H1 (cell line): Measurements from ENCODE around the gene KCTD10. TPM values are rescaled to one million over a fixed set of nuclear protein-coding genes. Genes with fewer than 3 reads are reported as not detected.

Source experiments
- CTCF ChIA-PET: fragments of 300-600 bp; sonication (Branson Sonifier 250); formaldehyde crosslinking; loops from one replicate; lab custom pipeline; 2021; ENCODE audit not compliant: partially characterized antibody; lab: Charles Lee
- POLR2A ChIA-PET: fragments of 300-600 bp; sonication (Branson Sonifier 250); formaldehyde crosslinking; loops from one replicate; lab custom pipeline; 2021; ENCODE audit warnings: inconsistent platforms; ENCODE audit not compliant: partially characterized antibody; lab: Charles Lee
- DNase-seq, 2 experiments: peaks; one replicate each; pipeline versions ENCODE4 v3.0.0 to v3.0.0-alpha.2; 2010 to 2022; ENCODE audit warnings: low spot score in 2 of 2, low read depth in 1 of 2, mixed read lengths in 1 of 2
- FAIRE-seq: peaks from 2 replicates; lab custom pipeline; 2011; peaks lifted over from hg19 to GRCh38; lab: Jason Lieb, UNC
- H2AFZ ChIP-seq: 2 replicates; pipeline ENCODE4 v1.8.1; 2012; ENCODE audit warnings: low read length, inconsistent platforms
- H2AK5ac ChIP-seq: 2 replicates; pipeline ENCODE4 v1.6.1; 2013; ENCODE audit warnings: low read depth, low read length
- H2BK120ac ChIP-seq: replicated peaks from 2 replicates; pipeline ENCODE3; 2013; ENCODE audit warnings: low read depth, low read length, inconsistent platforms
- H2BK12ac ChIP-seq: 2 replicates; pipeline ENCODE4 v1.6.1; 2013; ENCODE audit warnings: low read depth, low read length
- H2BK15ac ChIP-seq: 2 replicates; pipeline ENCODE4 v1.6.1; 2013; ENCODE audit warnings: low read length
- H2BK20ac ChIP-seq: 2 replicates; pipeline ENCODE4 v1.6.1; 2013; ENCODE audit warnings: low read length
- H2BK5ac ChIP-seq: 2 replicates; pipeline ENCODE4 v1.6.1; 2013; ENCODE audit warnings: low read depth, low read length
- H3K14ac ChIP-seq: 2 replicates; pipeline ENCODE4 v1.6.1; 2013; ENCODE audit warnings: inconsistent platforms; ENCODE audit not compliant: insufficient read length
- H3K18ac ChIP-seq: 2 replicates; pipeline ENCODE4 v1.6.1; 2013; ENCODE audit warnings: low read length; ENCODE audit errors: extremely low read depth
- H3K23ac ChIP-seq: 2 replicates; pipeline ENCODE4 v1.6.1; 2013; ENCODE audit warnings: inconsistent platforms; ENCODE audit not compliant: insufficient read length
- H3K23me2 ChIP-seq: 2 replicates; pipeline ENCODE4 v1.6.1; 2013; ENCODE audit warnings: low read depth, low read length
- H3K27ac ChIP-seq: 2 replicates; pipeline ENCODE4 v1.6.1; 2011; ENCODE audit warnings: low read depth, low read length, inconsistent platforms
- H3K27me3 ChIP-seq, 4 experiments: replicated peaks in 1 of 4; 1 replicate in 1 of 4; 2 replicates in 3 of 4; pipeline versions ENCODE4 v1.6.1 to v1.8.1; 2011 to 2013; ENCODE audit warnings: low read length in 3 of 4, mild to moderate bottlenecking in 3 of 4, inconsistent platforms in 2 of 4, mixed read lengths in 2 of 4, moderate library complexity in 1 of 4; ENCODE audit not compliant: control insufficient read depth in 3 of 4, insufficient read depth in 3 of 4; ENCODE audit errors: extremely low read depth in 1 of 4
- H3K36me3 ChIP-seq, 4 experiments: 2 replicates each; pipeline versions ENCODE4 v1.6.1 to v1.8.1; 2011 to 2013; ENCODE audit warnings: mild to moderate bottlenecking in 4 of 4, low read length in 3 of 4, moderate library complexity in 2 of 4, control low read depth in 1 of 4, inconsistent platforms in 1 of 4; ENCODE audit not compliant: insufficient read depth in 4 of 4, control insufficient read depth in 2 of 4
- H3K4ac ChIP-seq: replicated peaks from 2 replicates; pipeline ENCODE3; 2013; ENCODE audit warnings: low read length, low read depth, mixed read lengths, inconsistent platforms; ENCODE audit not compliant: insufficient read length
- H3K4me1 ChIP-seq, 4 experiments: replicated peaks in 1 of 4; 1 replicate in 1 of 4; 2 replicates in 3 of 4; pipeline versions ENCODE4 v1.6.1 to v1.8.1; 2011 to 2013; ENCODE audit warnings: low read length in 3 of 4, inconsistent platforms in 2 of 4, mixed read lengths in 1 of 4; ENCODE audit not compliant: insufficient read depth in 4 of 4, control insufficient read depth in 3 of 4
- H3K4me2 ChIP-seq, 2 experiments: 2 replicates each; pipeline versions ENCODE4 v1.6.1 to v1.8.1; 2011 to 2013; ENCODE audit warnings: low read depth in 2 of 2, low read length in 2 of 2, control low read depth in 1 of 2, inconsistent platforms in 1 of 2, mild to moderate bottlenecking in 1 of 2; ENCODE audit not compliant: insufficient read depth in 1 of 2
- H3K4me3 ChIP-seq, 4 experiments: fragments of 200-600, 300-600 bp in 1 of 4; sonication (generic), shearing (Covaris generic), sonication (Bioruptor Twin) in 1 of 4; 2 replicates each; pipeline versions ENCODE4 v1.5.1 to v1.8.1; 2011 to 2016; ENCODE audit warnings: low read length in 4 of 4, low read depth in 3 of 4, control low read depth in 2 of 4, inconsistent platforms in 2 of 4, mild to moderate bottlenecking in 2 of 4, mixed read lengths in 1 of 4, moderate library complexity in 1 of 4; ENCODE audit not compliant: insufficient read depth in 2 of 4; ENCODE audit errors: extremely low read depth in 1 of 4
- H3K56ac ChIP-seq: replicated peaks from 2 replicates; pipeline ENCODE3; 2013; ENCODE audit warnings: low read depth, mild to moderate bottlenecking, mixed read lengths, low read length, inconsistent platforms; ENCODE audit not compliant: insufficient read length
- H3K79me1 ChIP-seq: 2 replicates; pipeline ENCODE4 v1.6.1; 2013; ENCODE audit warnings: low read depth, low read length, control low read depth
- H3K79me2 ChIP-seq, 2 experiments: 2 replicates each; pipeline versions ENCODE4 v1.6.1 to v1.8.1; 2012 to 2013; ENCODE audit warnings: low read length in 2 of 2, mild to moderate bottlenecking in 2 of 2, inconsistent platforms in 1 of 2; ENCODE audit not compliant: insufficient read depth in 2 of 2, control insufficient read depth in 1 of 2
- H3K9ac ChIP-seq, 4 experiments: replicated peaks in 1 of 4; 1 replicate in 1 of 4; 2 replicates in 3 of 4; pipeline versions ENCODE4 v1.6.1 to v1.8.1; 2011 to 2013; ENCODE audit warnings: low read depth in 3 of 4, low read length in 3 of 4, control low read depth in 2 of 4, mild to moderate bottlenecking in 2 of 4, moderate library complexity in 2 of 4, inconsistent platforms in 1 of 4; ENCODE audit errors: extremely low read depth in 1 of 4
- H3K9me3 ChIP-seq, 2 experiments: 2 replicates each; pipeline versions ENCODE4 v1.6.1 to v1.8.1; 2012 to 2013; ENCODE audit warnings: mild to moderate bottlenecking in 2 of 2, moderate library complexity in 2 of 2, control low read depth in 1 of 2, inconsistent platforms in 1 of 2, low read depth in 1 of 2, low read length in 1 of 2, mixed read lengths in 1 of 2; ENCODE audit not compliant: insufficient read depth in 2 of 2
- H4K20me1 ChIP-seq, 2 experiments: replicated peaks in 1 of 2; 2 replicates each; pipeline versions ENCODE3 to v1.8.1; 2011 to 2013; ENCODE audit warnings: inconsistent platforms in 2 of 2, low read length in 2 of 2, mild to moderate bottlenecking in 1 of 2; ENCODE audit not compliant: insufficient read depth in 2 of 2, control insufficient read depth in 1 of 2
- H4K5ac ChIP-seq: 2 replicates; pipeline ENCODE4 v1.6.1; 2013; ENCODE audit warnings: low read length, low read depth, mixed read lengths, inconsistent platforms; ENCODE audit not compliant: insufficient read length
- H4K8ac ChIP-seq: 2 replicates; pipeline ENCODE4 v1.8.0; 2013; ENCODE audit warnings: mild to moderate bottlenecking, moderate library complexity, low read length, inconsistent platforms; ENCODE audit not compliant: insufficient read depth; ENCODE audit errors: extremely low read depth
- H4K91ac ChIP-seq: replicated peaks from 2 replicates; pipeline ENCODE3; 2013; ENCODE audit warnings: low read length, mixed read lengths, inconsistent platforms; ENCODE audit not compliant: insufficient read length
- GTF2F1 ChIP-seq: IDR thresholded peaks from 2 replicates; pipeline ENCODE4 v1.6.1; 2012; ENCODE audit warnings: low read depth, low read length, improper control_type of control experiment, borderline replicate concordance
- KDM4A ChIP-seq: IDR thresholded peaks from one replicate; pipeline ENCODE4 v1.7.1; 2012; ENCODE audit warnings: low read depth, mild to moderate bottlenecking, moderate library complexity, low read length, inconsistent platforms; ENCODE audit not compliant: severe bottlenecking
- NANOG ChIP-seq: IDR thresholded peaks from 2 replicates; pipeline ENCODE4 v1.6.1; 2011; ENCODE audit warnings: low read length, low read depth, mild to moderate bottlenecking, inconsistent platforms; ENCODE audit not compliant: insufficient read depth, poor library complexity, severe bottlenecking
- TAF1 ChIP-seq: IDR thresholded peaks from 2 replicates; pipeline ENCODE4 v1.6.1; 2011; ENCODE audit warnings: mild to moderate bottlenecking, low read depth, low read length
- TAF7 ChIP-seq: optimal IDR thresholded peaks from 2 replicates; pipeline ENCODE3; 2011; ENCODE audit warnings: low read depth, mild to moderate bottlenecking, inconsistent platforms, low read length, moderate library complexity, borderline replicate concordance
- TEAD4 ChIP-seq: IDR thresholded peaks from 2 replicates; pipeline ENCODE4 v1.6.1; 2012; ENCODE audit warnings: low read depth, low read length, inconsistent platforms, mixed read lengths
- polyA plus RNA-seq, 7 experiments: library from polyadenylated mRNA; depleted of rRNA in 3 of 7; stranded (reverse) in 5 of 7; unstranded in 2 of 7; fragments of >200 nt in 5 of 7; fragments of 200-250 nt in 2 of 7; gene quantifications; 1 replicate in 5 of 7; 2 replicates in 1 of 7; 4 replicates in 1 of 7; pipeline versions ENCODE4 v1.2.1 to v1.2.3, GENCODE V29; 2011 to 2013; ENCODE audit warnings: missing spikeins in 2 of 7, mixed read lengths in 2 of 7
- total RNA-seq: library from RNA; stranded (reverse); fragmentation: NEBNext Ultra II Directional; extraction: Animal tissue kit (Norgen Biotek cat#: 25700); gene quantifications from 2 replicates; pipeline ENCODE4 v1.2.1, GENCODE V29; 2021
- TF ChIP-seq, protein P1 (sequence below), 3 experiments: IDR thresholded peaks; 1 replicate in 2 of 3; 2 replicates in 1 of 3; pipeline versions ENCODE4 v1.5.1 to v1.6.1; 2011; ENCODE audit warnings: low read length in 3 of 3, mild to moderate bottlenecking in 3 of 3, inconsistent platforms in 2 of 3, low read depth in 1 of 3, moderate library complexity in 1 of 3; ENCODE audit not compliant: insufficient read depth in 1 of 3; ENCODE audit errors: control extremely low read depth in 1 of 3

Gene KCTD10
- total and polyA plus RNA-seq, 2 of the 8 experiments (the other 6 are each of a cell fraction or from before 2014, with no cell fraction given): 45.3 to 52.4 TPM

DNA sequence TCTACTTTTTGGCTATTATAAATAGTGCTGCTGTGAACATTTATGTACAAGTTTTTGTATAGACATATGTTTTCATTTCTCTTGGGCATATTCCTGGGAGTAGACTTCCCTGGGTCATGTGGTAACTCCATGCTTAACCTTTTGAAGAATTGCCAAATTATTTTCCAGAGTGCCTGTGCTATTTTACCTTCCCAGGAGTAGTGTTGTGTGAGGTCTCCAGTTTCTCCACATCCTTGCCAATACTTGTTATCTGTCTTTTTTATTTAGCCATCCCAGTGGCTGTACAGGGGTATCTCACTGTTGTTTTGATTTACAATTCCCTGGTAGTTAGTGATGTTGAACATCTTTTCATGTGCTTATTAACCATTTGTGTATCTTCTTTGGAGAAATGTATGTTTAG lies 19.2 kb upstream of the KCTD10 start:
- no peaks in the 10 kb centered on the region for H3K23me2 ChIP-seq
- no peak overlapping the region for H2BK12ac ChIP-seq
- H3K79me1 ChIP-seq: no peaks in the 10 kb centered on the region
- no peak overlapping the region for H2BK20ac ChIP-seq
- no peak overlapping the region for H4K5ac ChIP-seq
- POLR2A ChIA-PET: no interaction called here
- H3K56ac ChIP-seq: no peak overlapping the region
- no peaks in the 10 kb centered on the region for H3K27me3 ChIP-seq
- no peak overlapping the region for H2BK5ac ChIP-seq
- H2AK5ac ChIP-seq: no peak overlapping the region
- no peak overlapping the region for H4K91ac ChIP-seq
- no peak overlapping the region for H3K27ac ChIP-seq
- FAIRE-seq (no peak), DNase-seq (no peak)
- H3K18ac ChIP-seq: no peak overlapping the region
- peaks cover 0 to 36% (median 18%) of the 10 kb centered on the region in 4 experiments; a peak in 7 of 8 replicates for H3K36me3 ChIP-seq
- no peak overlapping the region for H3K9ac ChIP-seq
- no peak overlapping the region for H3K4me3 ChIP-seq
- no peaks in the 10 kb centered on the region for H4K20me1 ChIP-seq
- H2BK120ac ChIP-seq: no peak overlapping the region
- no peak overlapping the region for H3K14ac ChIP-seq
- H3K23ac ChIP-seq: no peak overlapping the region
- H3K9me3 ChIP-seq: 0 out of 4 replicates have a peak, but pooled peaks cover 0 to 4% of the 10 kb centered on the region in 2 experiments
- H3K4ac ChIP-seq: no peak overlapping the region
- H2AFZ ChIP-seq: no peak overlapping the region
- TF ChIP-seq GTF2F1 (no peak), NANOG (no peak), KDM4A (no peak), TAF7 (no peak), TAF1 (no peak), TEAD4 (no peak)
- TF ChIP-seq, protein P1, sequence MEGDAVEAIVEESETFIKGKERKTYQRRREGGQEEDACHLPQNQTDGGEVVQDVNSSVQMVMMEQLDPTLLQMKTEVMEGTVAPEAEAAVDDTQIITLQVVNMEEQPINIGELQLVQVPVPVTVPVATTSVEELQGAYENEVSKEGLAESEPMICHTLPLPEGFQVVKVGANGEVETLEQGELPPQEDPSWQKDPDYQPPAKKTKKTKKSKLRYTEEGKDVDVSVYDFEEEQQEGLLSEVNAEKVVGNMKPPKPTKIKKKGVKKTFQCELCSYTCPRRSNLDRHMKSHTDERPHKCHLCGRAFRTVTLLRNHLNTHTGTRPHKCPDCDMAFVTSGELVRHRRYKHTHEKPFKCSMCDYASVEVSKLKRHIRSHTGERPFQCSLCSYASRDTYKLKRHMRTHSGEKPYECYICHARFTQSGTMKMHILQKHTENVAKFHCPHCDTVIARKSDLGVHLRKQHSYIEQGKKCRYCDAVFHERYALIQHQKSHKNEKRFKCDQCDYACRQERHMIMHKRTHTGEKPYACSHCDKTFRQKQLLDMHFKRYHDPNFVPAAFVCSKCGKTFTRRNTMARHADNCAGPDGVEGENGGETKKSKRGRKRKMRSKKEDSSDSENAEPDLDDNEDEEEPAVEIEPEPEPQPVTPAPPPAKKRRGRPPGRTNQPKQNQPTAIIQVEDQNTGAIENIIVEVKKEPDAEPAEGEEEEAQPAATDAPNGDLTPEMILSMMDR (IDR thresholded peaks at IDR 0.05; ENCODE audit: control extremely low read depth in 1 of 3, insufficient read depth in 1 of 3, low read depth in 1 of 3, low read length in 3 of 3): no peak
- H4K8ac ChIP-seq: no peak overlapping the region
- CTCF ChIA-PET: interaction anchor here (1.3 kb wide), 1 partner anchor 27 kb away, joined by 3 read pairs; no protein-coding TSS in a partner anchor
- no peaks in the 10 kb centered on the region for H3K4me1 ChIP-seq
- H2BK15ac ChIP-seq: no peak overlapping the region
- H3K79me2 ChIP-seq: no peaks in the 10 kb centered on the region
- no peak overlapping the region for H3K4me2 ChIP-seq
